Sigmoid colon (tissue), 7 donors: ENCODE data around the gene KRT40. TPM values are rescaled to one million over a fixed set of nuclear protein-coding genes. Genes with fewer than 3 reads are reported as not detected.

Experiments used
- DNase-seq: peaks from one replicate; pipeline ENCODE4 v3.0.0-alpha.2; 2019
- H3K27ac ChIP-seq, 4 donors: fragments of 200-600 bp; sonication (generic); one replicate each; pipeline ENCODE4 v1.5.1; 2016 to 2019; ENCODE audit warnings: mild to moderate bottlenecking in 1 of 4
- H3K27me3 ChIP-seq, 3 donors: fragments of 200-600 bp; sonication (generic); one replicate each; pipeline ENCODE4 v1.5.1; 2019; ENCODE audit warnings: mild to moderate bottlenecking in 1 of 3
- H3K36me3 ChIP-seq, 4 donors: fragments of 200-600 bp; sonication (generic); one replicate each; pipeline ENCODE4 v1.5.1; 2016 to 2019
- H3K4me1 ChIP-seq, 4 donors: fragments of 200-600 bp; sonication (generic); one replicate each; pipeline ENCODE4 v1.5.1; 2017 to 2019
- H3K4me3 ChIP-seq, 4 donors: fragments of 200-600 bp; sonication (generic); one replicate each; pipeline ENCODE4 v1.5.1; 2017 to 2019; ENCODE audit warnings: mild to moderate bottlenecking in 2 of 4, moderate library complexity in 1 of 4
- H3K9me3 ChIP-seq, 4 donors: fragments of 200-600 bp in 3 of 4; sonication (generic) in 3 of 4; one replicate each; pipeline versions ENCODE4 v1.5.1 to v1.6.1; 2013 to 2019
- CTCF ChIP-seq, 4 experiments: fragments of 450-650 bp in 3 of 4; fragments of 200-600 bp in 1 of 4; IDR thresholded peaks; one replicate each; pipeline ENCODE4 v1.5.1; 2016 to 2019; ENCODE audit warnings: antibody characterized with exemption in 4 of 4, mild to moderate bottlenecking in 3 of 4, moderate library complexity in 2 of 4
- EP300 ChIP-seq, 4 donors: sonication (generic); formaldehyde crosslinking; IDR thresholded peaks; one replicate each; pipeline ENCODE4 v1.6.1; 2017; ENCODE audit warnings: antibody characterized with exemption in 4 of 4
- POLR2A ChIP-seq, 2 donors: fragments of 450-650 bp; IDR thresholded peaks; one replicate each; pipeline ENCODE4 v1.6.1; 2016; ENCODE audit warnings: antibody characterized with exemption in 2 of 2, mild to moderate bottlenecking in 2 of 2, moderate library complexity in 2 of 2
- POLR2AphosphoS5 ChIP-seq, 4 donors: sonication (generic); formaldehyde crosslinking; IDR thresholded peaks; one replicate each; pipeline ENCODE4 v1.6.1; 2017; ENCODE audit warnings: antibody characterized with exemption in 4 of 4
- WGBS, 2 donors: extraction: QIAGEN DNeasy Blood & Tissue Kit; methylation state at CpG; one replicate each; pipeline ENCODE4 v1.1.7; 2013; 5-methylcytosine and 5-hydroxymethylcytosine counted together
- intact Hi-C: fragments of 100-400 bp; cut with DNase I; formaldehyde crosslinking; loops from one replicate; pipeline ENCODE4 v1.15.1; 2023
- polyA plus RNA-seq, 3 donors: library from polyadenylated mRNA; stranded (reverse); fragments of 200-250 nt; gene quantifications; one replicate each; pipeline ENCODE4 v1.2.3, GENCODE V29; 2013
- small RNA-seq, 3 donors: library from RNA; depleted of rRNA; stranded (forward); fragments of <200 nt; gene quantifications; one replicate each; pipeline ENCODE3, GENCODE V24; 2016
- total RNA-seq, 4 donors: library from RNA; depleted of rRNA; stranded (reverse); fragments of >200 nt; gene quantifications; one replicate each; pipeline ENCODE4 v1.1.0, GENCODE V29; 2016
- donor health status: healthy with polysubstance abuse.
- donor health status: Bipolar disorder and iron deficiency.
- donor health status: healthy.

KRT40 gene
- total and polyA plus RNA-seq, 7 donors: 0.16 to 0.60 TPM; not detected in 5

- intact Hi-C loops: no loop called here
- no peaks in the 10 kb centered on the region for H3K4me1 ChIP-seq
- no peak for DNase-seq
- 78 to 97% methylated on average over 2 of the region's 2 CpGs for WGBS, 2 donors
- no peaks in the 10 kb centered on the region for H3K9me3 ChIP-seq
- no peak for TF ChIP-seq POLR2A (IDR thresholded peaks at IDR 0.05)
- TF ChIP-seq POLR2AphosphoS5 (IDR thresholded peaks at IDR 0.05): no peak
- TF ChIP-seq CTCF (IDR thresholded peaks at IDR 0.05): no peak
- no peak for TF ChIP-seq EP300 (IDR thresholded peaks at IDR 0.05)
- H3K27me3 ChIP-seq: no peaks in the 10 kb centered on the region
- no peak overlapping the region for H3K27ac ChIP-seq
- no peak overlapping the region for H3K4me3 ChIP-seq
- H3K36me3 ChIP-seq: no peaks in the 10 kb centered on the region
Measured at GRCh38 chr17:40932608-40933007, 51.5 kb downstream of the KRT40 start.

GRCh38 chr17:40931311-40931710, 52.8 kb downstream of the KRT40 start:
- Histone ChIP-seq H3K4me3 (no peak overlapping the region), H3K27ac (no peak overlapping the region), H3K36me3 (no peaks in the 10 kb centered on the region), H3K9me3 (no peaks in the 10 kb centered on the region), H3K27me3 (peaks cover 0 to 3% (median 0%) of the 10 kb centered on the region in 3 donors), H3K4me1 (no peaks in the 10 kb centered on the region)
- DNase-seq: no peak
- intact Hi-C loops: no loop called here
- 53 to 76% methylated on average over 3 of the region's 3 CpGs for WGBS, 2 donors
- no peak for TF ChIP-seq POLR2A (IDR thresholded peaks at IDR 0.05)
- no peak for TF ChIP-seq EP300 (IDR thresholded peaks at IDR 0.05)
- no peak for TF ChIP-seq CTCF (IDR thresholded peaks at IDR 0.05)

Small RNAs within 50 kb of the gene (small RNA-seq; reads per million reads assigned to genes)
- 0 reads per million in 3 donors for gene KRTAP3-4P

Other genes with a start within 250 kb of the KRT40 start
Only the 30 nearest of the 35 such genes appear.
- gene KRT27, start 201.8 kb downstream of the KRT40 start, total RNA-seq: under 1 TPM in 1 of 4 donors, not detected in 3; 0.55 TPM
- under 1 TPM in 1 of 3 donors, not detected in 2; 0.07 TPM for gene KRT27, start 201.8 kb downstream of the KRT40 start, polyA plus RNA-seq
- gene KRT28, start 184.4 kb downstream of the KRT40 start, total RNA-seq: not detected
- not detected for gene KRT28, start 184.4 kb downstream of the KRT40 start, polyA plus RNA-seq
- gene KRT10, start 161.7 kb downstream of the KRT40 start, total RNA-seq: 10 to 100 TPM in 1 of 4 donors, 1 to 10 TPM in 2, under 1 TPM in 1; 0.83 to 26.0 (median 6.7) TPM
- gene KRT10, start 161.7 kb downstream of the KRT40 start, polyA plus RNA-seq: 10 to 100 TPM; 14.6 to 42.0 (median 32.4) TPM
- not detected for gene KRT12, start 117.1 kb downstream of the KRT40 start, total RNA-seq
- 1 to 10 TPM; 1.2 to 1.8 (median 1.3) TPM for gene KRT12, start 117.1 kb downstream of the KRT40 start, polyA plus RNA-seq
- 1 to 10 TPM in 2 of 4 donors, not detected in 2; 1.4 to 2.1 TPM for gene KRT20, start 99.1 kb downstream of the KRT40 start, total RNA-seq
- gene KRT20, start 99.1 kb downstream of the KRT40 start, polyA plus RNA-seq: 1,000 to 10,000 TPM; 1,034 to 2,181 (median 1,227) TPM
- gene KRT23, start 46.7 kb downstream of the KRT40 start, total RNA-seq: under 1 TPM in 1 of 4 donors, not detected in 3; 0.27 TPM
- gene KRT23, start 46.7 kb downstream of the KRT40 start, polyA plus RNA-seq: 1 to 10 TPM in 1 of 3 donors, under 1 TPM in 2; 0.35 to 3.7 (median 0.60) TPM
- gene KRT39, start 17.4 kb downstream of the KRT40 start, total RNA-seq: not detected
- under 1 TPM in 1 of 3 donors, not detected in 2; 0.07 TPM for gene KRT39, start 17.4 kb downstream of the KRT40 start, polyA plus RNA-seq
- not detected for gene KRTAP3-3, start 9.8 kb upstream of the KRT40 start, total RNA-seq
- not detected for gene KRTAP3-3, start 9.8 kb upstream of the KRT40 start, polyA plus RNA-seq
- not detected for gene KRTAP3-2, start 15.6 kb upstream of the KRT40 start, total RNA-seq
- gene KRTAP3-2, start 15.6 kb upstream of the KRT40 start, polyA plus RNA-seq: not detected
- not detected for gene KRTAP3-1, start 24.8 kb upstream of the KRT40 start, total RNA-seq
- gene KRTAP3-1, start 24.8 kb upstream of the KRT40 start, polyA plus RNA-seq: not detected
- gene KRTAP1-5, start 42.9 kb upstream of the KRT40 start, total RNA-seq: not detected
- not detected for gene KRTAP1-5, start 42.9 kb upstream of the KRT40 start, polyA plus RNA-seq
- gene KRTAP1-4, start 45.9 kb upstream of the KRT40 start, total RNA-seq: not detected
- not detected for gene KRTAP1-4, start 45.9 kb upstream of the KRT40 start, polyA plus RNA-seq
- gene KRTAP1-3, start 50.5 kb upstream of the KRT40 start, total RNA-seq: not detected
- not detected for gene KRTAP1-3, start 50.5 kb upstream of the KRT40 start, polyA plus RNA-seq
- not detected for gene KRTAP1-1, start 57.1 kb upstream of the KRT40 start, total RNA-seq
- gene KRTAP1-1, start 57.1 kb upstream of the KRT40 start, polyA plus RNA-seq: not detected
- gene KRTAP2-1, start 63.0 kb upstream of the KRT40 start, total RNA-seq: not detected
- gene KRTAP2-1, start 63.0 kb upstream of the KRT40 start, polyA plus RNA-seq: not detected
- gene KRTAP2-2, start 70.9 kb upstream of the KRT40 start, total RNA-seq: not detected
- not detected for gene KRTAP2-2, start 70.9 kb upstream of the KRT40 start, polyA plus RNA-seq
- gene KRTAP2-3, start 75.8 kb upstream of the KRT40 start, total RNA-seq: not detected
- not detected for gene KRTAP2-3, start 75.8 kb upstream of the KRT40 start, polyA plus RNA-seq
- gene KRTAP2-4, start 81.6 kb upstream of the KRT40 start, total RNA-seq: not detected
- gene KRTAP2-4, start 81.6 kb upstream of the KRT40 start, polyA plus RNA-seq: not detected
- gene KRTAP4-7, start 99.8 kb upstream of the KRT40 start, total RNA-seq: not detected
- gene KRTAP4-7, start 99.8 kb upstream of the KRT40 start, polyA plus RNA-seq: not detected
- not detected for gene KRTAP4-8, start 113.8 kb upstream of the KRT40 start, total RNA-seq
- not detected for gene KRTAP4-8, start 113.8 kb upstream of the KRT40 start, polyA plus RNA-seq
- gene KRTAP4-16, start 117.9 kb upstream of the KRT40 start, total RNA-seq: not detected
- gene KRTAP4-16, start 117.9 kb upstream of the KRT40 start, polyA plus RNA-seq: not detected
- not detected for gene KRTAP4-9, start 121.1 kb upstream of the KRT40 start, total RNA-seq
- not detected for gene KRTAP4-9, start 121.1 kb upstream of the KRT40 start, polyA plus RNA-seq
- gene KRTAP4-11, start 134.0 kb upstream of the KRT40 start, total RNA-seq: not detected
- gene KRTAP4-11, start 134.0 kb upstream of the KRT40 start, polyA plus RNA-seq: not detected
- not detected for gene KRTAP4-12, start 139.9 kb upstream of the KRT40 start, total RNA-seq
- gene KRTAP4-12, start 139.9 kb upstream of the KRT40 start, polyA plus RNA-seq: not detected
- gene KRTAP4-6, start 156.2 kb upstream of the KRT40 start, total RNA-seq: not detected
- not detected for gene KRTAP4-6, start 156.2 kb upstream of the KRT40 start, polyA plus RNA-seq
- gene KRTAP4-5, start 165.5 kb upstream of the KRT40 start, total RNA-seq: not detected
- gene KRTAP4-5, start 165.5 kb upstream of the KRT40 start, polyA plus RNA-seq: not detected
- gene KRTAP4-4, start 176.4 kb upstream of the KRT40 start, total RNA-seq: not detected
- gene KRTAP4-4, start 176.4 kb upstream of the KRT40 start, polyA plus RNA-seq: not detected
- not detected for gene KRTAP4-3, start 183.9 kb upstream of the KRT40 start, total RNA-seq
- gene KRTAP4-3, start 183.9 kb upstream of the KRT40 start, polyA plus RNA-seq: not detected
- not detected for gene KRTAP4-2, start 193.9 kb upstream of the KRT40 start, total RNA-seq
- gene KRTAP4-2, start 193.9 kb upstream of the KRT40 start, polyA plus RNA-seq: not detected
- gene KRTAP4-1, start 200.6 kb upstream of the KRT40 start, total RNA-seq: not detected
- gene KRTAP4-1, start 200.6 kb upstream of the KRT40 start, polyA plus RNA-seq: 1 to 10 TPM in 1 of 3 donors, not detected in 2; 1.4 TPM